ENCODE data around the gene WDHD1.
"Not testable (repeated sequence)": the region's sequence is repeated elsewhere in the genome, so short reads cannot be mapped to it uniquely, and the experiment has no call there.

WDHD1 gene, protein sequence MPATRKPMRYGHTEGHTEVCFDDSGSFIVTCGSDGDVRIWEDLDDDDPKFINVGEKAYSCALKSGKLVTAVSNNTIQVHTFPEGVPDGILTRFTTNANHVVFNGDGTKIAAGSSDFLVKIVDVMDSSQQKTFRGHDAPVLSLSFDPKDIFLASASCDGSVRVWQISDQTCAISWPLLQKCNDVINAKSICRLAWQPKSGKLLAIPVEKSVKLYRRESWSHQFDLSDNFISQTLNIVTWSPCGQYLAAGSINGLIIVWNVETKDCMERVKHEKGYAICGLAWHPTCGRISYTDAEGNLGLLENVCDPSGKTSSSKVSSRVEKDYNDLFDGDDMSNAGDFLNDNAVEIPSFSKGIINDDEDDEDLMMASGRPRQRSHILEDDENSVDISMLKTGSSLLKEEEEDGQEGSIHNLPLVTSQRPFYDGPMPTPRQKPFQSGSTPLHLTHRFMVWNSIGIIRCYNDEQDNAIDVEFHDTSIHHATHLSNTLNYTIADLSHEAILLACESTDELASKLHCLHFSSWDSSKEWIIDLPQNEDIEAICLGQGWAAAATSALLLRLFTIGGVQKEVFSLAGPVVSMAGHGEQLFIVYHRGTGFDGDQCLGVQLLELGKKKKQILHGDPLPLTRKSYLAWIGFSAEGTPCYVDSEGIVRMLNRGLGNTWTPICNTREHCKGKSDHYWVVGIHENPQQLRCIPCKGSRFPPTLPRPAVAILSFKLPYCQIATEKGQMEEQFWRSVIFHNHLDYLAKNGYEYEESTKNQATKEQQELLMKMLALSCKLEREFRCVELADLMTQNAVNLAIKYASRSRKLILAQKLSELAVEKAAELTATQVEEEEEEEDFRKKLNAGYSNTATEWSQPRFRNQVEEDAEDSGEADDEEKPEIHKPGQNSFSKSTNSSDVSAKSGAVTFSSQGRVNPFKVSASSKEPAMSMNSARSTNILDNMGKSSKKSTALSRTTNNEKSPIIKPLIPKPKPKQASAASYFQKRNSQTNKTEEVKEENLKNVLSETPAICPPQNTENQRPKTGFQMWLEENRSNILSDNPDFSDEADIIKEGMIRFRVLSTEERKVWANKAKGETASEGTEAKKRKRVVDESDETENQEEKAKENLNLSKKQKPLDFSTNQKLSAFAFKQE

DNA sequence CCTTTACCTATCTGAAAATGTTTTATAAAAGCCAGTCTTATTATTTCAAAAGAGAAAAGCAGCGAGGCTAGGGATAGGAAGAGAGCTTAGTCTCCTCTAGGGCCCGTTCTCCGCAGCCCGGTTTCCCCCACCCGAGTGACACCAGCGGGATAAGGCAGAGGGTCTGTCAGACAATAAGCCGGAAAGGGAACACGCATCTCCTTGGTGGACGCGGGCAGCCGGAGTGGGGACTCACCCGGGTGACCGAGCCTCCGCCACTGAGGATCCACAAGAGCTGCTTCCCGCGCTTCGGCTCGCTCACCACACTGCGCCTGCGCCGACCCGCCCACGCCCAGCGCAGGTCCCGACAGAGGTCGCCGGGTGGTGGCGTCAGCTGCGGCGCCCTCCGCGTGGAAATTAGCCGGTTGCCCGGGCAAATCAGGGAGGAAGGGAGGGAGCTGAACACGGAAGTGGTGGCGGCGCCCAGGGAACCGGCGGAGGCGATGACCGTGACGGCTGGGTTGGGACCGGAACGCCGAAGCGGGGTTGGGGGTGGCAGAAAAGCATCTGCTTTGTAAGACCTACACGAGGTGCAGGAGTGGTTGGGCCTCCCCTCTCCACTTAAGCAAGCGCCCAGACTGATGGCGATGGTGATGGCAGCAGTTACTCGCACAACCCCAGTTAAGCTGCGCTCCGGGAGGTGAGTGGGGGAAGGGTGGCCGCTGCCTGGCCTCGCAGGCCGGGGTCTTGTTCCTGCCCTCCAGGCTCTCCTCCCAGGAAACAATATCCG, at the start of gene WDHD1, which contains the start of gene SOCS4:
TSS of gene WDHD1 (minus strand) at position 307 of the 769 bp plus-strand sequence. CDS start 312 bp downstream, outside the sequence.
TSS of gene SOCS4 (plus strand) at position 444 of the 769 bp plus-strand sequence. CDS start 15,806 bp downstream, outside the sequence.
- peak; percentile 96 for DNase-seq

DNA sequence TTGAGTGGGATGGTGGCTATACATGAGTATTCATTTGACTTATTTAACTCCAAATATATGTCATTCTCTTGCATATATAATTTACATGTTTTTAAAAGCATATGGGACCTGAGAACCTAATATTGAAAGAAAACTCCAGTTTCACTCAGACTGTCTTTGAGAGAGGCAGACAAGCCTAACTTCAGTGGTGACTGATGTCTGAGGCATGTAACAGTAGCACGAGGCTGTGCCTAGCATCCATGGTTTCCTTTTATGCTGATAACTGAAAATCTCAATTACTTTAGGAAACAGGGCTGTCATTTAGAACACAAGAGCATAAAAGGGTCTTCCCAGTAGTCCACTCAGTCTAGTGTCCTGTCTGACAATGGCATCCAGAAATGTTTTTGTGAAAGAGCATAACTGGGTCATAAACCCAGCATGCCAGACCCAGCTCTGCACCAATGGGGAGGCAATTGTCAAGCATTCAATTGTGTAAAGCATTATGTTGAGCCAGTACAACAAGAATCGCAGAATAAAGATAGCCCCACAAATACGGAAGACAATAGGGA, 48.8 kb upstream of the WDHD1 start:
- no peak for DNase-seq

DNA sequence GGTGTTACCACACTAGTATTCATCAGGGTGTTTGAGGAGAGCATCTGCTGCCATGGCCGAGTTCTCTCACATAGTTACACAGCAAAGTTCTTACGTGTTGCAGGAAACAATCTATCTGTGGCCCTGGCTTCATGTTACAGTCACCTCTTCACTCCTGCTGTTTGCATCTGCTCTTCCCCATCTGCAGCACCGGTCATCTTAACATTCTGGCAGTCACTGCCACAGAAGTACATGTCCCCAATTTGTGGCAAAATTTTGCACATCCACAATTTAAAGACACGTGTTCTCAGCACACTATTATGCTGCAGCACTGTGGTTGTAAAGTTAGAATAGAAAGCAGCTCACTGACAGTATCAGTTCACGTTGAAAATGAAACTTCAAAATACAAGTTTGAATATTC, 47.8 kb upstream of the WDHD1 start:
- no peak for DNase-seq

DNA sequence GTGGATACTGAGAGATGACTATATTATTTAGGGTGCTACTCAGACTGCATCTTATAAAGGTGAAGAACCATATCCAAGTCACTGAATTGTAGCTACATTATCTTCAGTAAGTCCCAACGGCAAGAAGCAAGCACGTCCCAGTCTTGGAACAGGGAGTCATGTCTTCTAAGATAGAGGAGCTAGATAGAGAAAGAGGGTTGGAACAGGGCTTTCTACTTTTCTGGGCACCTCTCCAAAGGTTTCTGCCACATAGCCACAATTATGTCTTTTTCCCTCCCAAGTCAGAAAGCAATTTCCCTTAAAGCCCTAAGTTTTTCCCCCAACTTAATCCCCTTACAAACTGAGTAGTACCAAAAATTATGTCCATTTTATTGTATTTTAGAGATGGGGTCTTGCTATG, 47.0 kb upstream of the WDHD1 start:
- DNase-seq, result no peak

DNA sequence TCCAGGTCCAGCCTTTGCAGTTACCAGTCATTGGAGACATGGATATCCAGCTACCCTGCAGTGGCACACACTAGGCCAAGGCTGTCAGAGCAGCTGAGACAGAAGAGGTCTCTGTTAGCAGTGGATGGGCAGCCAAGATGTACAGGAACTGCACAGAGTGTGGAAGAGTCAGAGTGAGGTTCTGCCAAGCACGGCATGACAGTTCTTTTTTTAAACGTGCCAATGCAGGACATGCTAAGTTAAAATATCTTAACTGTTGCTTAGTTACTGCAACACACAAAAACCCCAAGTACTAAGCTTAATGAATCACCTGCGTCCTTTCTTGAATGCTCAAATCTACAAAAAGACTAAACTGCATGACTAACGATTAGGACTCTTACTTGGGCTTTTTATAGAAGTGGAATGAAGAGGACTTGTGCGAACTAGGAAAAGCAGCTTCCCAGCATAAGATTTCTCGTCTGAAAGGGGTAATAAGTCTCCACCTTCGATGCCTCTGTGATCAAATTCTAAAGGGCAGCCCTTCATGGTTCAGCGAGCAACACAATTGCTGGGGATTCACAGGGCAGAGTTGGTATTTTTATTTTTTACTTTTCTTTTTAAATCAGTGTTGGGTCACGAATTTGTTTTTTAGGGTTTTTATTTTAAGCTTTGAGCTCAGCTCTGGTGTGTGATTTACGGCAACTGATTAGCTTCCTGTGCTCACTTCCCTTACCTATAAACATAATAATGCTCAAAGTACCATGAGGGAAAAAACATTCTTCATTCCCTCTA, 45.2 kb upstream of the WDHD1 start:
- peak; percentile 36 for DNase-seq

DNA sequence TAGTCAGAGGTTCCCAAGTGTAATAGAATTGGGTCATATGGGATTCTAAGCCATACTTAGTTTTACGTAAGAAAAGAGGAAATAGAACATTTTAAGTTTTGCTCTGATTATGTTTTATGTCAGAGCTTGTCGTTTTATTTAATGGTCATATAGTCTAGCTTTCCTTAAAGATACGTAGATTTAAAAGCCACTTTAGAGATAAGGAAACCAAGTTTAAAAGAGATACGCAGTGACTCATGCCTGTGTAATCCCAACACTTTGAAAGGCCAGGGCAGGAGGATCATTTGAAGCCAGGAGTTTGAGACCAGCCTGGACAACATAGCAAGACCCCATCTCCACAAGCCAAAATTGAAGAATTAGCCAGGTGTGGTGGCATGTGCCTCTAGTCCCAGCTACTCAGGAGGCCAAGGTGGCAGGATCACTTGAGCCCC, 44.1 kb upstream of the WDHD1 start:
- DNase-seq, result no peak

DNA sequence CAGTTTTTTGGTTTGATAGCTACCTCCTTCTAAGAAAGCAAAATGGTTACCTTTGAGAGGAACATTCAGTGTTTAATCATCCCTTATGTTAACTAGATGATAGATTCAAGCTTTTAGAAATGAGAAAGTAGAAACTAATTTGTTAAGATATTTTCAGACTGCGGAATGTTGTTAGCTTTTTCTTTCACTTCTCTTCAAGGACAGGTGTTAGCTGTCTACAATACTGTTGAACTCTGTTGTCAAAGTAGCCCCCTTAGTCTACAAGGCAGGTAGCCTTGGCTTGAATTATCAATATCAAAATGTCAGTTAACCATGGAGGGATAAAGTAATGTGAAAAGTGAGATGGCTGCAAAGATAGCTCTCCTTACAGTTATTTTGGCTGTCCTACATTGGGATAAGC, 39.3 kb upstream of the WDHD1 start:
- no peak for DNase-seq

DNA sequence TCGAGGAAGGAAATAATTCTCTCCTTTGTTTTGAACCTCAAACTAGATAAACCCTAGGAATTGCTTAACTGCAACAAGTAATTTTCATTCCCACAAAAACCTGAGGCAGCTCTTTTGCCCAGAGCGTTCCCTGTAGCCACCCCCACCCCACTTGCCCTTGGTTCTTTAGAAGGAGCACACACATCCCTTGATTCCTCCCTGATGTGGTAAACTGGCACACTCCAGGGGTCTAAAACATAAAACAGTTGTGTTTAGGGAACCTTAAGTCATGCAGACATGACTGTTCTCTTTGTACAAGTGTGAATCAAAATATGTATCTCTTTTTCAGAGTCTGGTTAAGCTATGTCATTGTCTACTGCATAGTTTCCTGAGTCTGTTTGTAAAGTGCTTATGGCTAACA, 38.5 kb upstream of the WDHD1 start:
- DNase-seq, result no peak

DNA sequence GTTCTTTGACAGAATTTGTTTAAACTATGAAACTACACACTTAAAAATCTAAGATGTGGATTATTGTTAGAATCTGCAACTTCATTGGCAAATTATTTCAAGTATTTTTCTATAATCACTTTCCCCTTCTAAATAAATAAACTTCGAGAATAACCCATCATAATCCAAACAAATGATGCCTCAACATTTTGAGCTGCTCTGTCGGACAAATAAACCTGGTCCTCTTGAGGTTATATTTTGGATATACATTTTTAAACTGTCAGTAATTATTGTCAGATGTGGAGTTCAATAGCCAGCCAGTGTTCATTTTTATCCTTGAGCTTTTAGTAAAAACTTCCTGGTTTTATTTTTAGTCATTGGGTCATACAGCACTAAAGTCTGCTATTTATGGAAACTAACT, 38.0 kb upstream of the WDHD1 start:
- not testable (repeated sequence) for DNase-seq

DNA sequence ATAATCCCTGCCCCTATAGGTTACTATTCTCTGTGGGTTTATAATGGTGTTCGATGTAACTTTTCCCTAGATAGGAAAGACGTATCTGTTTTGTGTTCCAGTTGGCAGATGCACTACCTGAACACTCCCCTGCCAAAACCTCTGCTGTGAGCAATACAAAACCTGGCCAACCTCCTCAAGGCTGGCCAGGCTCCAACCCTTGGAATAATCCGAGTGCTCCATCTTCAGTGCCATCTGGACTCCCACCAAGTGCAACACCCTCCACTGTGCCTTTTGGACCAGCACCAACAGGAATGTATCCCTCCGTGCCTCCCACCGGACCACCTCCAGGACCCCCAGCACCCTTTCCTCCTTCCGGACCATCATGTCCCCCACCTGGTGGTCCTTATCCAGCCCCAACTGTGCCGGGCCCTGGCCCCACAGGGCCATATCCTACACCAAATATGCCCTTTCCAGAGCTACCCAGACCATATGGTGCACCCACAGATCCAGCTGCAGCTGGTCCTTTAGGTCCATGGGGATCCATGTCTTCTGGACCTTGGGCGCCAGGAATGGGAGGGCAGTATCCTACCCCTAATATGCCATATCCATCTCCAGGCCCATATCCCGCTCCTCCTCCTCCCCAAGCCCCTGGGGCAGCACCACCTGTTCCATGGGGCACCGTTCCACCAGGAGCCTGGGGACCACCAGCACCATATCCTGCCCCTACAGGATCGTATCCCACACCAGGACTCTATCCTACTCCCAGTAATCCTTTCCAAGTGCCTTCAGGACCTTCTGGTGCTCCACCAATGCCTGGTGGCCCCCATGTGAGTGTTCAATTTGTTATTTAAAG, 35.8 kb upstream of the WDHD1 start:
- DNase-seq, result no peak

DNA sequence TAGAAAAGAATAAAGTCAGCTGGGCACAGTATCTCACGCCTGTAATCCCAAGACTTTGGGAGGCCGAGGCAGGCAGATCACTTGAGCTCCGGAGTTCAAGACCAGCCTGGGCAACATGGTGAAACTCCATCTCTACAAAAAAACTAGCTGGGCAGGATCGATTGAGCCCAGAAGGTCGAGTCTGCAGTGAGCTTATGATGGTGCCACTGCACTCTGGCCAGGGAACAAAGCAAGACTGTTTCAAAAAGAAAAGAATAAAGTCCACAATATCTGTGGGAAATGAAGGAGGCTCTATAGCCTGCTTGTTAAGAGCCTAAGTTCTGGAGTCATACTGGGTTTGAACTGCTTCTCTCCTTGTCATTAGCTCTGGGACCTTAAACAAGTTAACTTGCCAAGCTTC, 32.4 kb upstream of the WDHD1 start:
- DNase-seq, result no peak

DNA sequence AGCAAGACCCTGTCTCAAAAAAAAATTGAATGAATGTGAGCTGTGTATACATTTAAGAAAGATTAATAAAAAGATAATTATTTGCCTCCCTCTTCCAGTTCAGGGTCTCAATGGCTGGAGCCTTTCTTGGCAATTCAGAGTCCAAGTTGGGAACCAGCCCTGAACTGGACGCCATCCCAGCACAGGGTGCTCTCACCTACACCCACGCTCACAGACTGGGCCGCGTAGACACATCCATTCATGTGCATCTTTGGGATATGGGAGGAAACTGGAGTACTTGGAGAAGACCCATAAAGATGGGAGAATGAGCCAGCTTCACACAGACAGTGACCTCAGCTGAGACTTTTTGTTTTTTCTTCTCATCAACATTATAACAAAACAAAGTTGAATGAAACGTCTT, 31.0 kb upstream of the WDHD1 start:
- no peak for DNase-seq

DNA sequence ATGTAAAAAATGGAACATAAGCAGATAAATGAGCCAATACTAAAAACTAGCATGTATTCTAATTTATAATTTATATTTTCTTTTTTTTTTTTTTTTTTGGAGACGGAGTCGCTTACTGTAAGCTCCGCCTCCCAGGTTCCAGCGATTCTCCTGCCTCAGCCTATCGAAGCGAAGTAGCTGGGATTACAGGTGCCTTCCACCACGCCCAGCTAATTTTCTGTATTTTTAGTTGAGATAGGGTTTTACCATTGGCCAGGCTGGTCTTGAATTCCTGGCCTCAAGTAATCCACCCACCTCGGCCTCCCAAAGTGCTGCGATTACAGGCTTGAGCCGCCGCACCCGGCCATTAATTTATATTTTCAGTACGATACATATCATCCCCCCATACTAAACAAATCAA, 27.2 kb upstream of the WDHD1 start:
- no peak for DNase-seq

DNA sequence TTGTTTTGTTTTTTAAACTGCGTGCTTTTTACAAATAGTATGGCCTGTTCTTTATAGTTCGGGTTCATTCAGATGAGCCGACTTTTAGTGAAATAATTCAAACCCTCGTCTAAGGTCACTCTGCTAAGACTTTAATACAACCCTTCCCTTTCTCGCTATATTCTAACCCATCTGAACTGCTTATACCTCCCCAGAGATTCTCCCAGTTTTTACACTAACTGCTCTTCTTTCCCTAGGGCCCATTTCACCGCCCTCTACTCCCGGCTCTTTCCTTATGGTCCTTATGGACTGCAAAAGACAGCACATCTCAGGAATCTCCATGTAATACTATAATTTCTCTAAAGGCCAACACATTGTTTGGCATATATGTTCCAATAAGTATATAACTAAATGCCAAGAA, 26.6 kb upstream of the WDHD1 start:
- DNase-seq, result no peak

DNA sequence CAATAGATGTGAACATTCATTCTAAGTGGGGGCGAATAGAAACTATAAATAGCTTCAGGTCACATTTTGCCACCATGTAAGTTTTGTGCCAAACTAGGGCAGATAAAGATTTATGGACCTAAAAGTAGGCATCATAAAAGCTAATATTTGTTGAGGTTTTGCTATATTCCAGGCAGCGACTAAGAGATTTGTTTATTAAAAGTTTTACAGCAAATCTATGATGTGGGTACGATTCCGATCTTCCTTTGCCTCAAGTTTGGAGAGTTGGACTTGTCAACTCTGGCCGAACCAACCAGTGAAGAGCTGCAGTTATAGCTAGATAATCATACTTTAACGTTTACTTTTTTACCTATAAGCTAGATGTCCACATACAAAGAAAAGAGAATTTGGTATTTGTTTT, 26.1 kb upstream of the WDHD1 start:
- no peak for DNase-seq

DNA sequence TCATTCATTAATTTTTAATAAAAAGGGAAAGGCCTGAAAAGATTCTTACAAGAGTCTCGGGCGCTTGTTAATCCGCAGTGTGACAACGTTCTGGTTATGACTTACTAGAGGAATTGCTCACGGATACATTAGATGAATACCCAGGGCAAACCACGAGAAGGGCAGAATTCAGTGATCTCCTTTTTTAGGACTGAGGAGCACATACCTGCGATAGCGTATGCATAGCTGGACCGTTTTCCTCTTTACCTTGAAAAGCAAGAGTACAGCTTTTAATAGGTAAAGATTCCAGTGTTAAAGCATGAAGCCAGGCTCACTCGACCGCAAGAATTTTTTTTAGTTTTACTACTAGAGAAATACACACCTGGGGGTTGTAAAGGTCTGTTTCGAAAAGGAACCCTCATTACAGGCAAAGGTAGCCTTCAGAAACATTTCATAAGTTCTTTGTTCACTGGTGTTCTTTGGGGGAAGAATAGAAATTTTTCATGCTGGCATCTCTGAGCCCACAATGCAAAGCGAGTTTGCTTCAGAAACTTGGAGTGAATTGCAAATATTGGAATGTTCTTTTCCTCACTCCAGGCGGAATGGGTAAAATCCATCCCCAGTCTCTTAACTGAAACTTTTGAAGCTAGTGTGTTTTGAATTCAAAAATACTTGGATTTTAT, 25.5 kb upstream of the WDHD1 start:
- DNase-seq, result no peak

DNA sequence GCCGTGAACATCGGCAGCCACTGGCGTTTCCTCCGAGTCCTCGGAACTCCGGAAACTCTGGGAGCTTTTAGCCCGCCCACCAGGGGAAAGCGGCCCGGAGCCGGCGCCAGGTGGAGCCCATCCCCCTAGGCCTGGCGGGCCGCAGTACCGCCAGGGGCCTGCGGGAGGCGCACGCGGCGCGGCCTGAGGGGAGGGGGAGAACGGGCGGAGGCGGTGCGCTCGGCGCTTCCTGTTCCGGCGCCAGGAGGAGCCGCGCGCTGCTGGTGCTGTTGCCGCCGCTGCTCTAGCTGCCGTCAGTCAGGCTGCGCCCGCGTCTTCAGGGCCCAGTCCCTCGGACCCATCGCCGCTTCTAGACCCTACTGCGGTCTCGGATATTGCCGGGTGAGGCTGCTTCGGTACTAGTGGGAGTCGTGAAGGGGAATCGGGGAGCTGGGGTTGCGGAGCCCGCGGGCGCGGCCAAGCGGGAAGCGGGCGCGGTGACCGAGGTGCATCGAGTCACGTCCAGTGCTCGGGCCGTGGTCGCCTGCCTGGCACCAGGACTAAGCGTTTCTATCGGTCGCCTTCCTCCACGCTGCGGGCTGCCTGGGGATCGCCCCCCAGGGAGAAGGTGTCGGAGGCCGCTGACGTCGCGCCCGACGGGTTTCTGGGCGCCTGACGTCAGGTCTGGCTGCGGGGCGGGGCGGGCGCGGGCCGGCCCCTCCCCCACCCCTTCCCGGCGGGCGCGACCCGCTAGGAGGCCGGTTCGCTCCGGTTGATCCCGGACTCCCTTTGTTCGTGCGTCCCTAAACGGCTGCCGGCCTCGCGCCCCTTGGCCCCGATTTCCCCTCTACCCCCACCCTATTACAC, 24.7 kb upstream of the WDHD1 start, which contains the start of gene MAPK1IP1L:
TSS of gene MAPK1IP1L (plus strand) at position 225 of the 846 bp plus-strand sequence. CDS start 10,037 bp downstream, outside the sequence.
- peak; percentile 93 for DNase-seq

DNA sequence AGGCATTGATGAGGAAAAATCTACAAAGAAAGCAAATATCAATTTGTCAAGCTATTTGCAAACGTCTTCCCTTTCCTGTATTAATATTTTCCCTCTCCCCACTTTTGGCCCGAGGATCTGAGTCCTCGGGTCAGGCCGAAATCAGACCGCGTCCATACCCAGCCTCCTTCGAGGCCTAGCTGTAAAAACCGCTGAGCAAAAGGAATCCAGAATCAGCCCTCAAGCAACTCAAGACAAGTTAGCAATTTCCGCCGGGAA, 24.2 kb upstream of the WDHD1 start:
- no peak for DNase-seq

DNA sequence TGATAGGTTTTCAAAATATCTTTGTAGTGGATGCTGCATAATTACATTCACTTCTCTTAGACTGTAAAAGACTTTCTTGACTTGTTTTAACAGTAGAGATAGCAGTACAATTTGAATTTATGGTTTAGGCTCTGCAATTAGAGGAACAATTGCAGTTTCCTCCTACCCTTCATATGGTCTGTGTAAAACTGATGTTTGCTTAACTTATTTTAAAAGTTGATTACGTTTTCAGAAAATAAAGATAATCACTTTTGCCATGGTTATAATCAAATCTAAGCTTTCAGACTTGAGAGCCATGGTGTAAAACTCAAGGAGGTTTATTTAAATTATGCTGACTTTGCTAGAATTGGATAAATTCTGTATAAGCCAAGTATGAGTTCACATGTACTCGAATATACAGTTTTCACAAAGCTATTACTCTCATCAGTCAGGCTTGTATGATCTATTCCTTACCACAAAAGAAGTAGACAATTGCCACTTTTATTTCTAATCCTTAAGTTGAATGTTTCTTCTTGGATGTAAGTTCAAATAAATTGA, 22.1 kb upstream of the WDHD1 start:
- no peak for DNase-seq

All from CD4-positive, alpha-beta T cell treated with Interleukin-12 subunit alpha and Interleukin-12 subunit beta, for 1 hour (primary cell).